T-helper 1 cell treated with Interleukin-12 subunit alpha and Interleukin-12 subunit beta and Interleukin-4 antibody, amounts not matched to agents 30 ng/mL and 1 ng/mL, for 36 hours (primary cell): ENCODE results near the gene ZNF133. TPM values are rescaled to one million over a fixed set of nuclear protein-coding genes. Genes with fewer than 3 reads are reported as not detected.
"Not testable (repeated sequence)": the region's sequence is repeated elsewhere in the genome, so short reads cannot be mapped to it uniquely, and the experiment has no call there.

ENCODE experiments used
- intact Hi-C: fragments of 100-400 bp; cut with micrococcal nuclease; formaldehyde crosslinking; loops from one replicate; pipeline ENCODE4 v1.15.1; 2024
- total RNA-seq: library from RNA; stranded (reverse); gene quantifications from 2 replicates; pipeline ENCODE4 v1.2.3, GENCODE V29; 2022

The ZNF133 gene
- total RNA-seq, 1 donor from 2014 or later: 10.1 TPM

DNA sequence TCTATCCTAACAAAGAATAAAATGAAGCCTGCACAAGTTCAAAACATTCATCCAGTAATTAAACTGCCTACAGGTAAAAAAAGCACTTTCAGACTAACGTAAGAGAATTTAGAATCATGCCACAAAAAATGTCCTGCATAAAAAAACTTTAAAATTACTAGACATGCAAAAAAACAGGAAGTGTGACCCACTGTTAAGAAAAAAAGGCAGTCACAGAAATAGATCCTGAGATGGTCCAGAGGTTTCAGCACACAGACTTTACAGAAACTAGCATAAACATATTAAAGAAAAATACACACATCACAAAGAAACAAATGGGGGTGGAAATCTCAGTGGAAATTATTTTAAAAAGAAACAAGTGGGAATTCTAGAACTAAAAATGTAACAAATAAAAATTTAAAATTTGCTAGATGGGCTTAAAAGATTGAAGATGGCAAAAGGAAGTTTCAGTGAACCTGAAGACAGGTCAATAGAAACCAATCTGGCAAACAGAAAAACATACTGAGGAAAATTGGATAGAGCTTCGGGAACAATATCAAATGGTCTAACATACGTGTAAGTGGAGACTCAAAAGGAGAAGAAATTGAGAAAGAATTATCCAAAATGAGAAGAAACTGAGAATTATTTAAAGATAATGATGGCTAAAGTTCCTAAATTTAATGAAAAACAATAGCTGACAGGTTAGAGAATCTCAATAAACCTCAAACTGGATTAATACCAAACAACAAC, 3.4 kb upstream of the ZNF133 start:
- intact Hi-C loops: no loop called here

DNA sequence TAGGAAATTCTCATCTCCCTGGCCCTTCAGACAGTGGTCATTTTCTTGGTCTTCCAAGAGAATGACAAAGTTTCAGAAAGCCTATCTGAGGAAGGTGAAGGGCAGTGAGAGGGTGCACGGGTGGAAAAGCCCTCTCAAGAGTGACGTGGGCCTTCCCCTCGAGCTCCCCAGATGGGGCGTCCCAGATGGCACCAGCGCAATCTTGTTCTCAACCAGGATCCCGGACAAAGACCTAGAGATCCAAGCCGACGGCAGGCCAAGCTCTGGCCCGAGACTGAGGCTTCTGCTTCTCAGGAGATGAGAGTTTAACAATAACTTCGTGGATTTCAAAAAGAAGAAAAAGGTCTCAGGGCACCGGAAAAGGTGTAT, 797 bp upstream of the ZNF133 start:
- intact Hi-C loops: no loop called here

DNA sequence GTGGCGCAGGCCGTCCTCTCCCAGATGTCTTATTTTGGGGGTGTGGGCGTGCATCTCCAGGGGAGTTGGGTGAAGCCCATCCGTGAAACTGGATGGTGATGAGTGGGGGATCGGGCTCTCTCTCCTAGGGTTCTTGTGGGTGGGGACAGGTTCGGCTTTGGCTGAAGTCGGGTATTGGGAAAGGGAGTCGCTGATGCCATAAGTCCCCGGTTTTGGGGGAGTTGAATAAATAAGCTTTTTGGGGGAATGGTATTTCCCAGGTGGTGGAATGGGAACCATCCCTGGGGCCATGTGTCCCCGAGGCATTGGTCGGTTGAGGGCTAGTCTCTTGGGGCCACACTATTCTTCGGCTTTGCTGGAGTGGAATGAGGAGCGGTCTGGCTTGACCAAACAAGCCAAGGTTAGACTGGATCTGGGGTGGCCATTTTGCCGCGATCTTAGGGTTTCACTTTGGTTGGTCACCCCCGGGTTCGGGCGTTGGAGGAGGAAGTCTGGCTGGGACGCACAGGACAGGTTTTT, 481 bp downstream of the ZNF133 start:
- intact Hi-C loops: loop anchor here (1.0 to 2.0 kb wide), 17 partner anchors 13 to 1763 kb away; partner anchors contain the start of genes CFAP61, CRNKL1, DSTN and DTD1

DNA sequence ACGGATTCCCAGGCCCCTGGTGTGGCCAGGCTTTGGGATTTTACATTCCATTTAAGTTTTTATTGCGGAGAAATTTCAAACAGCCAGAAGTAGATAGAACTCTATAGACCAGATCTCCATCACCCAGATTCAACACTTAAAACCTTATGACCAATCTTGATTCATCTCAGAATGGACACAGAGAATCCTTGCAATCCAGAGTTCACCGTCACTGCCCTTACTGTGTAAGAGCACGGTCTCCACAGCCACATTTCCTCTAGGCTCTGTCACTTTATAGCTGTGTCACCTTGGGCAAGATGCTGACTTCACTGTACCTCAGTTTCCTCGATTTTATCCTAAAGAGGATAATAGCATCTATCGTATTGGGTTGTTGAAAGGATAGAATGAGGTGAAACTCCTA, 979 bp downstream of the ZNF133 start:
- intact Hi-C loops: loop anchor here (2.0 kb wide), 2 partner anchors 293 to 1727 kb away; partner anchors contain the start of gene NAA20

DNA sequence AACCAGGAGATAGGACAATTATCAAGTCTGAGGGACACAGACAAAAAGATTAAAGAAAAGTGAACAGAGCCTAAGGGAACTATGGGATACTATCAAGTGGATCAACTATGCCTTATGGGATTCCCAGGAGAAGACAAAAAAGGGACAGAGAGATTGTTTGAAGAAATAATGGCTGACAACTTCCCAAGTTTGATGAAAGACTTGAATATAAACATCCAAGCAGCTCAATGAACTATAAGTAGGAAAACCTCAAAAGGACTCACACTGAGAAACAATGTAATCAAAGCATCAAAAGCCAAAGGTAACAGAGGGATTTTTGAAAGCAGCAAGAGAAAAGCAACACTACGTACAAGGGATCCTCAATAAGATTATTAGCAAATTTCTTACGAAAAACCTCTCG, 11.0 kb downstream of the ZNF133 start:
- intact Hi-C loops: no loop called here

DNA sequence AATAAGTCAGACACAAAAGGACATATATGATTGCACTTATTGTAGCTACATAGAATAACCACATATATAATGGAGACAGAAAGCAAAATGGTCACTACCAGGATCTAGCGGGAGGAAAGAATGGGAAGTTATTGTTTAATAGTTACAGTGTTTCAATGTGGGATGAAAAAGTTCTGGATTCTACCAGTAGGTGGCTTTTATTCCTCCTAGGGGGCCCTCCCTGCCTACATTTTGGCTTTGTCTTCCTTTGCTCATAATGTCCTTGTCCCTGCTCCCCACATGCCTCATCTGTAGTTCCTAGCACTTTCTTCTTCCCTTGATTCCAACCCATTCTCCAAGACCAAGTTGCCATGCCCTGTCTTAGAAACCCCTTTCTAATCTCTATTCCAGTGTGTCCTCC, 16.3 kb downstream of the ZNF133 start:
- intact Hi-C loops: no loop called here

DNA sequence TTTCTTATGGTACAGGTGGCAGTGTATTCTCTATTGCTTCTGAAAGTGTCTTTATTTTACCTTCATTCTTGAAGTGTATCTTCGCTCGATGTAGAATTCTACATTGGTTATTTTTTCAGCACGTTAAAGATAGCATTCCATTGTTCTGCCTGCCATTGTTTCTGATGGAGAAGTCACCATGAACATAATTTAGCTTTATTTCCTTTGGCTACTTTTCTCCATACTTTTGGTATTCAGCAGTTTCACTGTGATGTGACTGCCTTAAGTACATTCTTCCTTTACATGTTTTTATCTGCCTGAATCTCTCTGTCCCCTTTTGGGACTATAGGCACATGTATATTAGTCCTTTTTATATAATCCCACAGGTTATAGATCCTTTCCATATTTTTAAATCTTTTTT, 19.0 kb downstream of the ZNF133 start:
- intact Hi-C loops: no loop called here

DNA sequence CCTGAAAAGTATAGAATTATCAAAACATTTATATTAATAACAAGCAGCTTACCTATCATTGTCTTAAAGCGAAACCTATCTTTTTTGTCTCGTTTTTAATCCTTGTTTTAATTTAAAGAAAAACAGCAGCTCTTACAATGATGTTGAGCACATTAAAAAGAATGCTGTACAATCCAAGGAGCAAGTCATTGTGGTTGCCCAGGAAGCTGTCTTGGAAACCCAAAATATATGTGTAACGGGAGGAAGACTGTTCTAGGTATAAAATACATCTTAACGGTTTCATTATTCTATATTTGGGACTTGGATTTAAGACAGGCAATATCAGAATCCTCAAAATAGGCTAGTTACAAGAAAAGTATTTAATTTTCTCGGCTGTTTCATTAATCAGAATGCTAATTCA, 21.7 kb downstream of the ZNF133 start:
- intact Hi-C loops: no loop called here

DNA sequence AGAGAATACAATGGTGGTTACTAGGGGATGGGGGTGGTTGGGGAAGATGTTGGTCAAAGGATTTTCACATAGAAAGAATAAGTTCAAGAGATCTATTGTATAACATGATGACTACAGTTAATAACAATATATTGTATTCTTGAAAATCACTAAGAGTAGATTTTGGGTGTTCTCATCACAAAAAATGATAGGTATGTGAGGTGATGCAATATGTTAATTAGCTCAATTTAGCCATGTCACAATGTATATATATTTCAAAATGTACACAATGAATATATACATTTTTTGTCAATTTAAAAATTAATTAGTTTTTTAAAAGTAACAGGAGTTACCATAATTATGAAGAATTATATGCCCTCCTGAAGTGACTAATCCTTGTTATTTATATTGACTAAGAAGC, 22.3 kb downstream of the ZNF133 start:
- intact Hi-C loops: no loop called here

DNA sequence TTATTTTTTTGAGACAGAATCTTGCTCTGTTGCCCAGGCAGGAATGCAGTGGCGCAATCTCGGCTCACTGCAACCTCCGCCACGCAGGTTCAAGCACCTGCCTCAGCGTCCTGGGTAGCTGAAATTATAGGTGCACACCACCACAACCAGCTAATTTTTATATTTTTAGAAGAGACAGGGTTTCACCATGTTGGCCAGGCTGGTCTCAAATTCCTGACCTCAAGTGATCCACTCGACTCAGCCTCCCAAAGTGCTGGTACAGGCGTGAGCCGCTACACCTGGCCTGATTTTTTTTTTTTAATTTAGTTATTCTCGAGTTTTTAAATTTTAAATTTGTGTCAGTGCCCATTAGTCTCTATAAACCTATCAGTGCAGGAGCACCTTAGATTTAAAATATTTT, 24.4 kb downstream of the ZNF133 start:
- intact Hi-C loops: no loop called here

DNA sequence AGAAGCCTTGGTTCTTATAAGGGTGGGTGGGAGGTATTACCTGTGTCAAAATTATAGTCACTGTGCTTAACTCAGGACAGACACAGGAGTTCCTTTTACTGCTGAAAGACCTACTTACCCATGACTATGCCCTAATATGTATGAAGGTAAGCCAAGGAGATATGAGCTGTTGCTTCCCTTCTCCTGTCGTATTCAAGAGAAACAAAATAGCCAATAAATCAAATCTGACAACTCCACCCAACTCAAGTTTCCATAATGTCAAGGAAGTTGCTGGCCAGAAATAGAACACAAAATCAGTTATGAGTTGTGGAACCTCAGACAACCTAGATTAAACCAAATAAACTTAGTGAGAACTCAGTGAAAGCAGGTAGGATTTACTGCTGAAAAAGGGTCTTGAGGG, 25.1 kb downstream of the ZNF133 start:
- intact Hi-C loops: no loop called here

DNA sequence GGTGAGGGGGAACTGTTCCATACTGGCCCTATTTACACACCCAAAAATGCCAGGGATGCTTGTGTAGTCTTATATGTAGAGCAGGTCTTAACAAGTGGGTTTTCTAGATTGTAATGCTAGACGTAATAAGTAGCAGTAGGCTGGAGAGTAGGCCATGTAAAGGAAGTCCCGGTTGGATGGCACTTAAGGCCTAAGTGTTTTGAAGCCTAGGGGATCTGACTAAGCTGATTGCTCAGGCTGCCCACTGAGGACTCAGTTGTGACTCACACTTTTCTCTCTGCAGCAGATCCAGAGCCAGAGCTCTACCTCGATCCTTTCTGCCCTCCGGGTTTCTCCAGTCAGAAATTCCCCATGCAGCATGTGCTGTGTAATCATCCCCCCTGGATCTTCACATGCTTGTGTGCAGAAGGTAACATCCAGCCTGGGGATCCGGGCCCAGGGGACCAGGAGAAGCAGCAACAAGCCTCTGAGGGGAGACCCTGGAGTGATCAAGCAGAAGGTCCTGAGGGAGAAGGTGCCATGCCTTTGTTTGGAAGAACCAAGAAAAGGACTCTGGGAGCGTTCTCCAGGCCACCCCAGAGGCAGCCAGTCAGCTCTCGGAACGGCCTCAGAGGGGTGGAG, 26.6 kb downstream of the ZNF133 start:
- intact Hi-C loops: no loop called here

DNA sequence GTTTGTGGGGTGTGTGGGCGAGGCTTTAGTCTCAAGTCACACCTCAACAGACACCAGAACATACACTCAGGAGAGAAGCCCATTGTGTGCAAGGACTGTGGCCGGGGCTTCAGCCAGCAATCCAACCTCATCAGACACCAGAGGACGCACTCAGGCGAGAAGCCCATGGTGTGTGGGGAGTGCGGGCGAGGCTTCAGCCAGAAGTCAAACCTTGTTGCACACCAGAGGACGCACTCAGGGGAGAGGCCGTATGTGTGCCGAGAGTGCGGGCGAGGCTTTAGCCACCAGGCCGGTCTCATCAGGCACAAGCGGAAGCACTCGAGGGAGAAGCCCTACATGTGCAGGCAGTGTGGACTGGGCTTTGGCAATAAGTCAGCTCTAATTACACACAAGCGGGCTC, 27.8 kb downstream of the ZNF133 start:
- intact Hi-C loops: no loop called here

DNA sequence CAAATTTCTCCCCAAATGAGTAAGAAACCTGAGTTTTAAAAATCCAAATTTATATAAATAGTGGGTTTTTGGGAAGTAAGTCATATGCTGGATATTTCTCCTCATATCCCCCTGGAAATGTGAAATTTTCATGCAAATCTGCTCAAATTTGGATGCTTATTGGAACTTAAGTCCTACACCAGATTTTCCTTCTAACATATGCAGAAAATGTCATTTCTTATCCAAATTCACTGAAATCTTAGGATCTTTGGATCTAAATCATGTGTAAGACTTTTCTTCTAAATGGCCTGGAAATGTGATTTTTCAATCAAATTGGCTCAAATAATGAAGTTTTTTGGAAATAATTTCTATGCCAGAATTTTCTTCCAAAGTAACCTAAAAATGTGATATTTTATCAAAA, 33.0 kb downstream of the ZNF133 start:
- intact Hi-C loops: no loop called here

DNA sequence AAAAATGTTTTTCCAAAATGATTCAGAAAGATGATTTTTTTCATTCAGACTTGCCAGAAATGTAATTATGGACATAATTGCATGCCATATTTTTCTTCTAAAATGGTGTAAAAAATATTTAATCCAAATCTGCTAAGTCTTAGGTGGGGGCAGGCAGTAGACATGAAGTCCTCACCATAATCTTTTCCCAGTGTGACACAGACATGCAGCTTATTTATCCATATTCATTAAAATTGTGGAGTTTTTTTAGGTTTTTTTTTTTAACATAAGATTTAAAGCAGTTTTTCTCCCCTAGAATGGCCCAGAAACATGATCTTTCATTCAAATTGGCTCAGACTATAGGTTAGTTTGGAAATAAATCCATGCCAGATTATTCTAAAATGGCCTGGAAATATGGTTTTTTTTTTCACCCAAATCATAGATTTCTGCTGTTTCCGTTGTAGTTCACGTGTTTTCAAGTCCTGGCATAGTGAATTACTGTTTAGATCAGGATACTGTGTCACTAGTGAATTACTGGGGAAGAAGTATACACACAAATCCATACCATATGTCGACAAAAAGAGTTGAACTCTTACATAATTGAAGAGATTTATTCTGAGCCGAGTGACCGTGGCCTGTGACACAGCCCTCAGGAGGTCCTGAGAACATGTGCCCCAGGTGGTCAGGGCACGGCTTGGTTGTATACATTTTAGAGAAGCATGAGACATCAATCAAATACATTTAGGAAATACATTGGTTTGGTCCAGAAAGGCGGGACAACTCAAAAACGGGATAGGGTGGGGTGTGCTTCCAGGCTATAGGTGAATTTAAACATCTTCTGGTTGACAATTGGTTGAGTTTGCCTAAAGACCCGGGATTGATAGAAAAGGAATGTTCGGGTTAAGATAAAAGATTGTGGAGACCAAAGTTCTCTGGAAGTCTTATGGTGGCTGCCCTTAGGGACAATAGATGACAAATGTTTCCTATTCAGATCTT, 33.9 kb downstream of the ZNF133 start:
- intact Hi-C loops: no loop called here

DNA sequence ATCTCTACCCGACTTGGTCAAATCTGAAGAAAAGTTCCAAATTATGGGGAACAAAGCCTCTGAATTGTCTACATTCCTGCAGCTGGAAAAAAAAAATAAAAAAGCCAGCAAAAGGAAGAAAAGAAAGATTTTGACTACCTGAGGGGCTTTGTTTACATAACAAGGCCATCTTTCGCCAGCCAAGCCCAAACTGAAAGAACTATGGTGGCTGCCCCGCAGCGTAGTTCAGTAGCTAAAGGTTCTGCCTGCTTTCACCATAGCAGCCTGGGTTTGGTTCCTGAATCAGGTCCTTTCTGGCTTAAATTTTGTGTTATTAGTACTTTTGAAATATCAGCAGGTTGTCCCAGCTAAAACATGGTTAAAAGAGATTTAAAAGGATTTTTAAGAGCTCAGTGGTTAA, 35.4 kb downstream of the ZNF133 start:
- intact Hi-C loops: no loop called here

DNA sequence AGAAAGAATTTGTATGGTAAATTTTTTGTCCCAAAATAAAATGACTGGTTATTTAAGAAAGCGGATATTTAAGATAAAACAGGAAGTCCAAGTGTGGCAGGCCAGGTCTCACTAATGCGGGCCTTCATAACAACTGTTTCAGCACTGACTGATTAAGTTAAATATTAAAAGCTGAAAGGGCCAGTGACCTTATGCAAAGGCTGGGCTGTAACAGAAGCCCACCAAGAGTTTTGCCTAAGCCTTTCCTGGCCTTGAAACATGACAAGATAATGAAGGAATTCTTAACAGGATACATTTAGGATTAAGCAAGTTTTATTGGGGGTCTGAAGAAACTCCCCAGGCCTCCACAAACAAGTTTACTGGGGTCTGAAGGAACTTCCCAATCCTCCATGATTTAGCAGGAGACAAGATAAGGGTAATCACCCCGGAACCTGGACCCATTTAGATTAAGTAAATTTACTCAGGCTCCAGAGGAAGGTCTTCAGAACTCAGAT, 36.3 kb downstream of the ZNF133 start:
- intact Hi-C loops: no loop called here

DNA sequence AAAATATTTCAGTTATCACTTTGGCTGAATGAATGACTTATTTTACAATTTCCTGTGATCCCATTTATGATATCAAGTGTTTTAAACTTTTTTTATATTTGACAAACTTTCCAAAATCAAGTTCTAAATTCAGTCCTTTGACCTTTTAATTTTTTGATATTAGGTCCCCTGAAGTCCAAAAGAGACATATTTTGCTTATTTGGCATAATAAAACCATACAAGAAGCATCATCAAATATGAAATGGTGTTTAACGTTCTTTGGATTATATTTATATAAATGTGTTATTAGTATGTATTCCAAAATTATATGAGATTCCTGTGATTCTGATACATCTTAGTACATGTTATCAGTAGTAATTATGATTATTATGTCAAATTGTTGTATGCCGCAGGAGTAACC, 38.7 kb downstream of the ZNF133 start:
- intact Hi-C loops: no loop called here

DNA sequence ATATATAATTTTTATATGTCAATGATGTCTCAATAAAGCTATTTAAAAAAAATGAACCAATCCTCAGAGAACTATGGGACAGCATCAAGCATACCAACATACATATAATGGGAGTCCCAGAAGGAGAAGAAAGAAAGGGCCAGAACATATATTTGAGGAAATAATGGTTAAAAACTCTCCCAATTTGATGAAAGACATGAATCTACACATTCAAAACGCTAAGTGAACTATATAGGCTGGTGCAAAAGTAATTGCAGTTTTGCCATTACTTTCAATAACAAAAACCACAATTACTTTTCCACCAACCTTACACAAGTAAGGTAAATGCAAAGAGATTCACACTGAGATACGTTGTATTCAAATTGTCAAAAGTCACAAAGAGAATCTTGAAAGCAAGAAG, 43.4 kb downstream of the ZNF133 start:
- intact Hi-C loops: no loop called here

DNA sequence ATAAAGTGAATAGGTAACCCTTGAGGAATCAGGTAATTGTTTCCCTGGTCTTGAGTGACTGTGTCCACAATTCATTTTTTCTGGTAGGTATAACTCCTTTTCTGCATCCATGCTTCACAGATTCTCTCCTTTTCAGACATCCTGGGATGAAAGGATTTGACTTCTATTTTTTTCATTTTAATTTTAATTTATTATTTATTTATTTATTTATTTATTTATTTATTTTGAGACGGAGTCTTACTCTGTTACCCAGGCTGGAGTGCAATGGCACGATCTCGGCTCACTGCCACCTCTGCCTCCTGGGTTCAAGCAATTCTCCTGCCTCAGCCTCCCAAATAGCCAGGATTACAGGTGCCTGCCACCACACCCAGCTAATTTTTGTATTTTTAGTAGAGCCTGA, 61.4 kb downstream of the ZNF133 start:
- intact Hi-C loops: not testable (repeated sequence)

DNA sequence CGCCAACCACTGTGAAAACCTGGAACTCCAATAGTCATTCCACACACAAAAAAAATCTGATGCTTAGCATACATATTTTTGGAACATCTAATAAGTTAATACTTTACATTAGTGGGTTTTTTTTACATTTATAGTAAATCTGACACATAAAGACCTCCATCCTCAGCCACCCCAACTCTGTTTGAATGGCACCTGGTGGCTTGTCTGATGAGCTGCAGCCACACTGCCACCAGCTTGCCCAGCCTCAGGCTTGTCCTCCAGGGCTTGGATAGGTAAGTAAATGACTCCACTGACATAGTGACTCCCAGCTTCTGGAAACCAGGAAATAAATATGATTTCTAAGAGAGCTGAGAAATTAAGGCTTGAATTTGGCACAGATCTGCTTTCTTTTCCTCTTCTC, 71.5 kb downstream of the ZNF133 start:
- intact Hi-C loops: no loop called here

DNA sequence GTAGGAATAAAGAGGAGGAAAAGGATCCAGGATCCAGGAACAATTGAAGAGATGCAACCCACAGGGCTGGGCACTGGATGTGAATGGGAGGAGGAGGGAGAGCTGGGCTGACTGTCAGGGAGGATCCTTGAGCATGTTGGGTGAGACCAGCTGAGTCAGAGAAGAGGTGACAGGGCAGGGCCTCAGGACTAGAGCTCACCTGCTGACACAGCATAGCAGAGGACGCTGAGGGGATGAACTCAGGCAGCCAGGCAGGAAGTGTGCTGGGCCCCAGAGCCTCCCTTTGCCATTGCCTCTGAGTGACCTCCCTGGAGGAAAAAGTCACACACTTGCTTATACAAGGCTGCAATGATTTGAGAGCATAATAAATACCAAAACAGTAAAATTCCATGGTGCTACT, 72.3 kb downstream of the ZNF133 start:
- intact Hi-C loops: no loop called here
